Measurements from ENCODE around the gene PODXL.

- no peak for TF ChIP-seq CTCF (IDR thresholded peaks at IDR 0.05)
- TF ChIP-seq POLR2AphosphoS5 (IDR thresholded peaks at IDR 0.05): no peak
- no peak for TF ChIP-seq POLR2A (IDR thresholded peaks at IDR 0.05)
Observed at GRCh38 chr7:131486346-131486745, 70.1 kb downstream of the PODXL start.

Measured in upper lobe of left lung (tissue), 4 donors.